K562 (cell line): ENCODE data around the gene BLOC1S4. TPM values are rescaled to one million over a fixed set of nuclear protein-coding genes. Genes with fewer than 3 reads are reported as not detected.

Source experiments
- CCNT2 ChIP-seq: IDR thresholded peaks from 2 replicates; pipeline ENCODE4 v1.6.1; 2011; ENCODE audit warnings: borderline replicate concordance, low read depth, mild to moderate bottlenecking, moderate library complexity, mixed read lengths, low read length; ENCODE audit not compliant: insufficient read length; ENCODE audit errors: extremely low read depth
- GTF2E2 ChIP-seq: fragments of 200-800 bp; sonication (Bioruptor generic); IDR thresholded peaks from 2 replicates; pipeline ENCODE4 v1.6.1; 2016; ENCODE audit warnings: missing genetic modification characterization, missing compliant biosample characterization
- PRMT5 ChIP-seq: sonication (generic); formaldehyde crosslinking; IDR thresholded peaks from 2 replicates; pipeline ENCODE4 v1.5.0; 2020; ENCODE audit warnings: missing genetic modification reagents
- SAP30 ChIP-seq: fragments of 200-600 bp; sonication (generic); IDR thresholded peaks from 2 replicates; pipeline ENCODE4 v1.6.1; 2012; ENCODE audit warnings: borderline replicate concordance, low read depth, mild to moderate bottlenecking, moderate library complexity, low read length, control low read depth, inconsistent platforms; ENCODE audit not compliant: insufficient read depth, poor library complexity, severe bottlenecking
- SIN3B ChIP-seq: fragments of 450-650 bp; IDR thresholded peaks from 2 replicates; pipeline ENCODE4 v1.6.1; 2017; ENCODE audit warnings: low read depth, mild to moderate bottlenecking, moderate library complexity
- U2AF1 ChIP-seq: fragments of 200-400 bp; formaldehyde crosslinking; optimal IDR thresholded peaks from 2 replicates; pipeline ENCODE3; 2017; ENCODE audit warnings: mild to moderate bottlenecking, low read depth, low read length, moderate library complexity
- YY1 ChIP-seq, 3 experiments: IDR thresholded peaks; 2 replicates each; pipeline ENCODE4 v1.6.1; 2011; ENCODE audit warnings: low read length in 2 of 3, mild to moderate bottlenecking in 2 of 3, moderate library complexity in 2 of 3, borderline replicate concordance in 1 of 3, control low read depth in 1 of 3, low read depth in 1 of 3; ENCODE audit not compliant: insufficient read depth in 3 of 3, insufficient replicate concordance in 2 of 3, control insufficient read depth in 1 of 3, insufficient read length in 1 of 3; ENCODE audit errors: extremely low read depth in 1 of 3
- ZBED1 ChIP-seq: IDR thresholded peaks from 2 replicates; pipeline ENCODE4 v1.6.1; 2014
- polyA plus RNA-seq, 8 experiments: library from polyadenylated mRNA; depleted of rRNA in 4 of 8; stranded (reverse) in 5 of 8; unstranded in 3 of 8; fragments of >200 nt; fragmentation: Nextera tagmentation in 2 of 8; fragmentation: Illumina TruSeq in 1 of 8; extraction: Ambion mirVana in 2 of 8; extraction: Trizol in 1 of 8; gene quantifications; 2 replicates each; pipeline versions ENCODE4 v1.2.1 to v1.2.3, GENCODE V29; 2011 to 2014; ENCODE audit warnings: inconsistent platforms in 1 of 8, missing spikeins in 1 of 8
- total RNA-seq, 7 experiments: library from RNA; depleted of rRNA in 6 of 7; stranded (reverse); fragments of >200 nt in 6 of 7; fragmentation: Illumina TruSeq in 2 of 7; extraction: Trizol in 2 of 7; gene quantifications; 2 replicates each; pipeline versions ENCODE4 v1.2.1 to v1.2.3, GENCODE V29; 2011 to 2021; ENCODE audit warnings: low replicate concordance in 1 of 7
- TF ChIP-seq, protein P1 (sequence below): sonication (generic); formaldehyde crosslinking; IDR thresholded peaks from 2 replicates; pipeline ENCODE4 v1.8.0; 2023; ENCODE audit warnings: mild to moderate bottlenecking, missing genetic modification reagents
- TF ChIP-seq, protein P2 (sequence below): fragments of 450-650 bp; IDR thresholded peaks from 2 replicates; pipeline ENCODE4 v1.6.1; 2016; ENCODE audit warnings: antibody characterized with exemption
- TF ChIP-seq, protein P3 (sequence below): sonication (generic); formaldehyde crosslinking; IDR thresholded peaks from 2 replicates; pipeline ENCODE4 v1.8.0; 2022; ENCODE audit warnings: mild to moderate bottlenecking, missing genetic modification reagents, borderline replicate concordance
- TF ChIP-seq, protein P4 (sequence below): sonication (generic); formaldehyde crosslinking; IDR thresholded peaks from 2 replicates; pipeline ENCODE4 v1.8.1; 2023; ENCODE audit warnings: mild to moderate bottlenecking, missing genetic modification reagents
- TF ChIP-seq, protein P5 (sequence below): fragments of 450-650 bp; formaldehyde crosslinking; IDR thresholded peaks from 2 replicates; pipeline ENCODE4 v1.4.0; 2022; ENCODE audit warnings: missing genetic modification characterization

The BLOC1S4 gene
- total and polyA plus RNA-seq, 9 of the 15 experiments (the other 6 are each of a cell fraction or from before 2014, with no cell fraction given): 3.1 to 31.6 (median 11.2) TPM

DNA sequence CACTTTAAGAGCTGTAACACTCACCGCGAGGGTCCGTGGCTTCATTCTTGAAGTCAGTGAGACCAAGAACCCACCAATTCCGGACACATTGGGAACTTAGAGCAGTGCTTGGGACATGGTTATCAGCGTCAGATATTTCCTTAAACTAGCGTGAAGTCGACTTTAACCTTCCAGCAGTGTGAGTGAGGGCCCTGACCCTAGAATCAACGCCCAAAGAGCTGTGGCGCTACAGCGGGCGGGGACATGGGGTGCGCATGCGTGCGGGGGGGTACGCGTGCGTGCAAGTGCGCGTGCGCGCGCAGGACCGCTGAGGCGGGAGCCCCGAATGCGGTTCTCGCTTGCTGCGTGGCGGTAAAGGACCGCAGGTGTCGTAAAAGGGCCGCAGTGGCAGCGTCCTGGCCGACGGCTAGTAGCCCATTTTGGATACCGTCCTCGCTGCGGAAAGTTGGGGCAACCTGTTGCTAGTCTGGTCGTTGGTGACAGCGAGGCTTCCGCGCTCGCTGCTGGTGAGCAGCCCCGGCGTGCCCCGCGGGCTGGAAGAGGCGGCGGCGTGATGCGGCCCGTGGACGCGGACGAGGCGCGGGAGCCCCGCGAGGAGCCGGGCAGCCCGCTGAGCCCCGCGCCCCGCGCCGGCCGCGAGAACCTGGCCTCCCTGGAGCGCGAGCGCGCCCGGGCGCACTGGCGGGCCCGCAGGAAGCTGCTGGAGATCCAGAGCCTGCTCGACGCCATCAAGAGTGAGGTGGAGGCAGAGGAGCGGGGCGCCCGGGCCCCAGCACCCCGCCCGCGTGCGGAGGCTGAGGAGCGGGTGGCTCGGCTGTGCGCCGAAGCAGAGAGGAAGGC lies 42.1 kb upstream of the BLOC1S4 start (continued):
- TF ChIP-seq, protein P1, sequence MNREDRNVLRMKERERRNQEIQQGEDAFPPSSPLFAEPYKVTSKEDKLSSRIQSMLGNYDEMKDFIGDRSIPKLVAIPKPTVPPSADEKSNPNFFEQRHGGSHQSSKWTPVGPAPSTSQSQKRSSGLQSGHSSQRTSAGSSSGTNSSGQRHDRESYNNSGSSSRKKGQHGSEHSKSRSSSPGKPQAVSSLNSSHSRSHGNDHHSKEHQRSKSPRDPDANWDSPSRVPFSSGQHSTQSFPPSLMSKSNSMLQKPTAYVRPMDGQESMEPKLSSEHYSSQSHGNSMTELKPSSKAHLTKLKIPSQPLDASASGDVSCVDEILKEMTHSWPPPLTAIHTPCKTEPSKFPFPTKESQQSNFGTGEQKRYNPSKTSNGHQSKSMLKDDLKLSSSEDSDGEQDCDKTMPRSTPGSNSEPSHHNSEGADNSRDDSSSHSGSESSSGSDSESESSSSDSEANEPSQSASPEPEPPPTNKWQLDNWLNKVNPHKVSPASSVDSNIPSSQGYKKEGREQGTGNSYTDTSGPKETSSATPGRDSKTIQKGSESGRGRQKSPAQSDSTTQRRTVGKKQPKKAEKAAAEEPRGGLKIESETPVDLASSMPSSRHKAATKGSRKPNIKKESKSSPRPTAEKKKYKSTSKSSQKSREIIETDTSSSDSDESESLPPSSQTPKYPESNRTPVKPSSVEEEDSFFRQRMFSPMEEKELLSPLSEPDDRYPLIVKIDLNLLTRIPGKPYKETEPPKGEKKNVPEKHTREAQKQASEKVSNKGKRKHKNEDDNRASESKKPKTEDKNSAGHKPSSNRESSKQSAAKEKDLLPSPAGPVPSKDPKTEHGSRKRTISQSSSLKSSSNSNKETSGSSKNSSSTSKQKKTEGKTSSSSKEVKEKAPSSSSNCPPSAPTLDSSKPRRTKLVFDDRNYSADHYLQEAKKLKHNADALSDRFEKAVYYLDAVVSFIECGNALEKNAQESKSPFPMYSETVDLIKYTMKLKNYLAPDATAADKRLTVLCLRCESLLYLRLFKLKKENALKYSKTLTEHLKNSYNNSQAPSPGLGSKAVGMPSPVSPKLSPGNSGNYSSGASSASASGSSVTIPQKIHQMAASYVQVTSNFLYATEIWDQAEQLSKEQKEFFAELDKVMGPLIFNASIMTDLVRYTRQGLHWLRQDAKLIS (CRISPR knock-in tag): peak; percentile 80
- TF ChIP-seq PRMT5 (CRISPR knock-in tag) (no peak), YY1 (IDR thresholded peaks at IDR 0.05; ENCODE audit: borderline replicate concordance in 1 of 3, control insufficient read depth in 1 of 3, extremely low read depth in 1 of 3, insufficient read depth in 3 of 3, insufficient read length in 1 of 3, insufficient replicate concordance in 2 of 3, low read depth in 1 of 3, low read length in 2 of 3) (peak; percentile 25 to 91 (median 82)), ZBED1 (peak; percentile 80; the same call in 1 of the 2 replicates), SAP30 (peak; percentile 62), GTF2E2 (tag) (no peak), U2AF1 (peak; percentile 77), CCNT2 (peak; percentile 61), SIN3B (peak; percentile 74)
- TF ChIP-seq, protein P2, sequence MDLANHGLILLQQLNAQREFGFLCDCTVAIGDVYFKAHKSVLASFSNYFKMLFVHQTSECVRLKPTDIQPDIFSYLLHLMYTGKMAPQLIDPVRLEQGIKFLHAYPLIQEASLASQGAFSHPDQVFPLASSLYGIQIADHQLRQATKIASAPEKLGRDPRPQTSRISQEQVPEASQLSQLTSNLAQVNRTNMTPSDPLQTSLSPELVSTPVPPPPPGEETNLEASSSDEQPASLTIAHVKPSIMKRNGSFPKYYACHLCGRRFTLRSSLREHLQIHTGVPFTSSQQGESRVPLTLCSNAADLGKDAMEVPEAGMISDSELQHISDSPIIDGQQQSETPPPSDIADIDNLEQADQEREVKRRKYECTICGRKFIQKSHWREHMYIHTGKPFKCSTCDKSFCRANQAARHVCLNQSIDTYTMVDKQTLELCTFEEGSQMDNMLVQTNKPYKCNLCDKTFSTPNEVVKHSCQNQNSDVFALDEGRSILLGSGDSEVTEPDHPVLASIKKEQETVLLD: peak; percentile 99
- TF ChIP-seq, protein P3, sequence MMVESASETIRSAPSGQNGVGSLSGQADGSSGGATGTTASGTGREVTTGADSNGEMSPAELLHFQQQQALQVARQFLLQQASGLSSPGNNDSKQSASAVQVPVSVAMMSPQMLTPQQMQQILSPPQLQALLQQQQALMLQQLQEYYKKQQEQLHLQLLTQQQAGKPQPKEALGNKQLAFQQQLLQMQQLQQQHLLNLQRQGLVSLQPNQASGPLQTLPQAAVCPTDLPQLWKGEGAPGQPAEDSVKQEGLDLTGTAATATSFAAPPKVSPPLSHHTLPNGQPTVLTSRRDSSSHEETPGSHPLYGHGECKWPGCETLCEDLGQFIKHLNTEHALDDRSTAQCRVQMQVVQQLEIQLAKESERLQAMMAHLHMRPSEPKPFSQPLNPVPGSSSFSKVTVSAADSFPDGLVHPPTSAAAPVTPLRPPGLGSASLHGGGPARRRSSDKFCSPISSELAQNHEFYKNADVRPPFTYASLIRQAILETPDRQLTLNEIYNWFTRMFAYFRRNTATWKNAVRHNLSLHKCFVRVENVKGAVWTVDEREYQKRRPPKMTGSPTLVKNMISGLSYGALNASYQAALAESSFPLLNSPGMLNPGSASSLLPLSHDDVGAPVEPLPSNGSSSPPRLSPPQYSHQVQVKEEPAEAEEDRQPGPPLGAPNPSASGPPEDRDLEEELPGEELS (CRISPR knock-in tag): no peak
- TF ChIP-seq, protein P4, sequence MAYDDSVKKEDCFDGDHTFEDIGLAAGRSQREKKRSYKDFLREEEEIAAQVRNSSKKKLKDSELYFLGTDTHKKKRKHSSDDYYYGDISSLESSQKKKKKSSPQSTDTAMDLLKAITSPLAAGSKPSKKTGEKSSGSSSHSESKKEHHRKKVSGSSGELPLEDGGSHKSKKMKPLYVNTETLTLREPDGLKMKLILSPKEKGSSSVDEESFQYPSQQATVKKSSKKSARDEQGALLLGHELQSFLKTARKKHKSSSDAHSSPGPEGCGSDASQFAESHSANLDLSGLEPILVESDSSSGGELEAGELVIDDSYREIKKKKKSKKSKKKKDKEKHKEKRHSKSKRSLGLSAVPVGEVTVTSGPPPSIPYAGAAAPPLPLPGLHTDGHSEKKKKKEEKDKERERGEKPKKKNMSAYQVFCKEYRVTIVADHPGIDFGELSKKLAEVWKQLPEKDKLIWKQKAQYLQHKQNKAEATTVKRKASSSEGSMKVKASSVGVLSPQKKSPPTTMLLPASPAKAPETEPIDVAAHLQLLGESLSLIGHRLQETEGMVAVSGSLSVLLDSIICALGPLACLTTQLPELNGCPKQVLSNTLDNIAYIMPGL (CRISPR knock-in tag): no peak
- TF ChIP-seq, protein P5, sequence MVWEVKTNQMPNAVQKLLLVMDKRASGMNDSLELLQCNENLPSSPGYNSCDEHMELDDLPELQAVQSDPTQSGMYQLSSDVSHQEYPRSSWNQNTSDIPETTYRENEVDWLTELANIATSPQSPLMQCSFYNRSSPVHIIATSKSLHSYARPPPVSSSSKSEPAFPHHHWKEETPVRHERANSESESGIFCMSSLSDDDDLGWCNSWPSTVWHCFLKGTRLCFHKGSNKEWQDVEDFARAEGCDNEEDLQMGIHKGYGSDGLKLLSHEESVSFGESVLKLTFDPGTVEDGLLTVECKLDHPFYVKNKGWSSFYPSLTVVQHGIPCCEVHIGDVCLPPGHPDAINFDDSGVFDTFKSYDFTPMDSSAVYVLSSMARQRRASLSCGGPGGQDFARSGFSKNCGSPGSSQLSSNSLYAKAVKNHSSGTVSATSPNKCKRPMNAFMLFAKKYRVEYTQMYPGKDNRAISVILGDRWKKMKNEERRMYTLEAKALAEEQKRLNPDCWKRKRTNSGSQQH (CRISPR knock-in tag): peak; percentile 1; the same call in 1 of the 2 replicates
